A204.1 (cell line): Measurements from ENCODE around the gene SPAG5.
A peak's percentile ranks its signal among the peaks of the same experiment; 100 is the strongest.

Experiments used
- FAIRE-seq: peaks from 2 replicates; lab custom pipeline; 2012; peaks lifted over from hg19 to GRCh38; lab: Jason Lieb, UNC

SPAG5 gene, protein sequence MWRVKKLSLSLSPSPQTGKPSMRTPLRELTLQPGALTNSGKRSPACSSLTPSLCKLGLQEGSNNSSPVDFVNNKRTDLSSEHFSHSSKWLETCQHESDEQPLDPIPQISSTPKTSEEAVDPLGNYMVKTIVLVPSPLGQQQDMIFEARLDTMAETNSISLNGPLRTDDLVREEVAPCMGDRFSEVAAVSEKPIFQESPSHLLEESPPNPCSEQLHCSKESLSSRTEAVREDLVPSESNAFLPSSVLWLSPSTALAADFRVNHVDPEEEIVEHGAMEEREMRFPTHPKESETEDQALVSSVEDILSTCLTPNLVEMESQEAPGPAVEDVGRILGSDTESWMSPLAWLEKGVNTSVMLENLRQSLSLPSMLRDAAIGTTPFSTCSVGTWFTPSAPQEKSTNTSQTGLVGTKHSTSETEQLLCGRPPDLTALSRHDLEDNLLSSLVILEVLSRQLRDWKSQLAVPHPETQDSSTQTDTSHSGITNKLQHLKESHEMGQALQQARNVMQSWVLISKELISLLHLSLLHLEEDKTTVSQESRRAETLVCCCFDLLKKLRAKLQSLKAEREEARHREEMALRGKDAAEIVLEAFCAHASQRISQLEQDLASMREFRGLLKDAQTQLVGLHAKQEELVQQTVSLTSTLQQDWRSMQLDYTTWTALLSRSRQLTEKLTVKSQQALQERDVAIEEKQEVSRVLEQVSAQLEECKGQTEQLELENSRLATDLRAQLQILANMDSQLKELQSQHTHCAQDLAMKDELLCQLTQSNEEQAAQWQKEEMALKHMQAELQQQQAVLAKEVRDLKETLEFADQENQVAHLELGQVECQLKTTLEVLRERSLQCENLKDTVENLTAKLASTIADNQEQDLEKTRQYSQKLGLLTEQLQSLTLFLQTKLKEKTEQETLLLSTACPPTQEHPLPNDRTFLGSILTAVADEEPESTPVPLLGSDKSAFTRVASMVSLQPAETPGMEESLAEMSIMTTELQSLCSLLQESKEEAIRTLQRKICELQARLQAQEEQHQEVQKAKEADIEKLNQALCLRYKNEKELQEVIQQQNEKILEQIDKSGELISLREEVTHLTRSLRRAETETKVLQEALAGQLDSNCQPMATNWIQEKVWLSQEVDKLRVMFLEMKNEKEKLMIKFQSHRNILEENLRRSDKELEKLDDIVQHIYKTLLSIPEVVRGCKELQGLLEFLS

DNA sequence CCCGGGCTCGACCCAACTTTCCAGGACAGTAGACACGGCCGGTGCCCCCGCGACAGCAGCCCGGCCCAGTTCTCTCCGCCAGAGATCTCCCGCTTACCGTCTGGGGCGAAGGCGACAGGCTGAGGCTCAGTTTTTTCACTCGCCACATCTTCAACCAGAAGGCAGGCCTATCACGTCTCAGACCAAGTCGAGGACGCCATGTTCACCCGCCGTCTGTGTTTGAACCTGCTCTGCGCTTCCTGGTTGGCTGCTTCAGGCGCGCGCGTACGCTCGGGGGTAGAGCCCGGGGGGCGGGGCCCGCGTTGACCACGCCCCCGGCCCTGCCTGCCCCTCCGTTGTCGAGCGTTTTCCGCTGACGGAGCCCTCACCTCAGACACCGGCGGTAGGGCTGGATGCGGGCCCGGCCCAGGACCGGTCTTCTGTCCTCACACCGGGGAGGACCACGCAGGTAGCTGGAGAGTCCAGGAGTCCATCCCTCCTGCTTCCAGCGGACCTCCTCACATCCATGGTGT, at the start of gene SPAG5:
TSS of gene SPAG5 (minus strand) at position 227 of the 512 bp plus-strand sequence. CDS start at position 148, 79 bp downstream.
- FAIRE-seq: peak; percentile 11

DNA sequence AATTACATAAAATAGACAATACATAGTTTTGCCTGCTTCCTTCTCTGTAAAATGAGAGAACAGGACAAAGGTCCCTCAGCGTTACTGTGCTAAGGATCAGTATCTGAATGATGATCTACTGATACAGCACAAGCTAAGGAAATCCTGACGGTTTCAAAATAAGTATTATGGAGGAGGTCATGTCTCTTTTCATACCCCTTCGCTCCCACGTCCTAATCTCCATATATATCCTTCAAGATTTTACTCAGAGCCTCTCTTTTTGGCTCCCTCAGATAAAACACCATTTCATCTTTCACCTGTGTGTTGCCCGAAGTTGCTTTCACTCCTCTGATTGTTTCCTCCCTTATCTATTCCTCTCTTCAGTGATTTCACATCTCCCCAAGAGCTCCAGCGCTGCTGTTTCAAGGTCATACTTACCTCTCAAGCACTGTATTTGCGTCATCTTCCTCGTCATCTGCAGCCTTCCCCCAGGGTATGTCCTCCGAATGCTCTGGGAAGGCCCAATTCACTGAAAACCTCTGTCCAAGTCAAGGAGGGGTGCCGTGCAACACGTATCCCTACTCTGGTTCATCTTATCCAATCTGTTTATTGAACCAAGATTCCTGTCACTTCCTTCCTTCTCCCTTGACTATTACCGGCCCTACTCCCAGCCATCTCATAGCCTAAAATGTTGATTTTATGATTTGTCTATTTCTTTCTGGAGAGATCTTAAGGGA, 47.4 kb upstream of the SPAG5 start:
- no peak for FAIRE-seq

DNA sequence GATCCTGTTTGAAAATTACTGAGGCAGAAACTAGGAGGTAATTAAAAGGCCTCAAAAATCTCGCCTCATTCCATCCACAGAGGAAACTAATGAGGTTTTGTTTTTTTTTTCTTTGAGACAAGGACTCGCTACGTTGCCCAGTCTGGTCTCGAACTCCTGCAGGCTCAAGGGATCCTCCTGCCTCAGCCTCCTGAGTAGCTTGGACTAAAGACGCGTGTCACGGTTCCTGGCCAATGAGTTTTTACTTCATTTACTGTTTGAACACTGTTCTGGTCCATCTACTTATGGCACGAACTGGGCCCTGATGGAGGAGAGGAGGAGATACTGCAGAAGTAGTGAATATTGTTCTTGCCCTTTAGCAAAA, 46.7 kb upstream of the SPAG5 start:
- FAIRE-seq: no peak

DNA sequence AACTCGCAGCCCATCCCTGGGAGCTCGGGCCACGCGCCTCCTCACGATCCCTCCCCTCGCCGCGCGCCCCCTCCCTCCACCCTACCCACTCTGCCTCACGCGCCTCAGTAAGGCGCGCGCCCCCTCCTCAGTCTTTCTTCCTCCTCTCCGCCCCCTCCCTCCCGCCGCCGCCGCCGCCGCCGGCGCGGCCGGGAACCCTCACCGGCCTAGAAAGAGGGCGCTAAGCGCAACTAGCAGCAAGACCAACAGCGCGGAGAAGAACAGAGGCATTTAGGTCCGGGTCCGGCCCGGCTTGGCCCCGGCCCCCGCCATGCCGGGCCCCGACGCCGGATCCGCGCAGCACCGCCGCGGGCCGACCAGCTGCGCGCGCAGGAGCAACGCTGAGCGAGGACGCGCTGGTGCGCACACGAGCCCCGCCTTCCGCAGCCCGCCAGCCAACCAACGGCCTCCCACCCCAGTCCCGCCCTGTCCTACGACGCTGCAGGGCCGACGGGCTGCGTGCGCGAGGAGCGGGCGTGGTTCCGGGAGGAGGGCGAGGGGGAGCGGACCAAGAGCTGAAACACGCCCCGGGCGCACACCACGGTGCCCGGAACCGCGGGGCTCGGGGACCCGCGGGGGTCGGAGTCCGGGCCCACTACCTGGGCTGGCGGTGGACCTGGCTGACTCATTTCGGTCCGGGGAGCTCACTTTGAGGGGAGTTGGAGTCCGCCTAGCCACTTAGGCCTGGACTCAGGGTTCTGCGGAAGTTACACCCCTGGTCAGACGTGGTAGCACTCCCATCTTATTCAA, 46.2 kb upstream of the SPAG5 start, which contains the start of gene BLTP2:
TSS of gene BLTP2 (minus strand) at position 372 of the 789 bp plus-strand sequence. CDS start at position 270, 102 bp downstream.
- no peak for FAIRE-seq

DNA sequence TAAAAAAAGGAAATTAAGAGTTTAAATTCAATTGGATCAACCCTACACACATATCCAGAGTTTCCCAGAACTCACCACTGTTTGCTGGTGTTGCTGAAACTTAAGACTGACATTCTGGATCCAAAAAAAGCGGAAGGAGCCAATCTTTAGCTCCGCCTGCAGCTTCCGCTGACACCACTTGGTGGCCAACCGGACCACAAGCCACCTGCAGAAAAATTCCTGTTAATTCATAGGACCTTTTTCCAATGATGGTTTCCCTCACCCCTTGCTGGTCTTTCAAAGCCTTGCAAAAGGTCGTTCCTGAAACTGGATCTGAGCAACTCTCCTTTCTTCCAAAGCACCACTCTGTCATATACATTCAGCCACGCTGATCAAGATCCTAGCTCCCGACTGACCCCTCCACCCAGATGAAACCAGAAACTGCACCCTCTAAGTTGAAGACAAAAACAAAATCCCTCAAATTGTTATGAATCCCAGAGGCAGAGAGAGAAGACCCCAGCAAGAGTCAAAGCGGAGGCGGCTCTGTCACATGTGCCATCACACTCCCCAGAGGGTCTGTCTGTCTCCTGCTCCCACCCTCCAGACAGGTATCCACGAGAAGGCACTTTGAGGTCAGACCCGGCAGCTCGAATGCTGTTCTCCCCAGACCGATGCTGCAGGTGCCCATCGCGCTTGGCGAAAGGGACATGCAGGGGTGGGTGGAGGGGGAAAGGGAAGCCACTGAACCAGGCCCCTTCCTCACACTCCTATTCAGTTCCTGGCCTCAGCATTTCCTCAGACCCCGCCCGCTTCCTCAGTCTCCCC, 45.4 kb upstream of the SPAG5 start:
- no peak for FAIRE-seq

DNA sequence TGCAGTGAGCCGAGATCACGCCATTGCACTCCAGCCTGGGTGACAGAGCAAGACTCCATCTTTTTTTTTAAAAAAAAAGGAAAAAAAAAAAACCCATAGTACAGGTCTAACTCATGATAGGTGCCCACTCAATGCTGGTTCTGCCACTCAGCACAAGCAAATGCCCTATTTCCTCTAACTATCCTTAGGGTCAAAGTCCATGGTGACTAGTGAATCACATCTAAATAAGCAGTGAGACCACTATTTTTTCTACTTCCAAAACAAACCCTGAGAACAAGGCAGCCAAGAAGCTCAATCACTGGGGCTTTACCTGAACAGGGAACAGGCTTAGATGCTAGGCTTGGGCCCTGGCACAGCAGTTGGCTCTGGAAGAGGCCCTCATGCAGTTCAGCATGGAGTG, 42.8 kb upstream of the SPAG5 start:
- FAIRE-seq: no peak

DNA sequence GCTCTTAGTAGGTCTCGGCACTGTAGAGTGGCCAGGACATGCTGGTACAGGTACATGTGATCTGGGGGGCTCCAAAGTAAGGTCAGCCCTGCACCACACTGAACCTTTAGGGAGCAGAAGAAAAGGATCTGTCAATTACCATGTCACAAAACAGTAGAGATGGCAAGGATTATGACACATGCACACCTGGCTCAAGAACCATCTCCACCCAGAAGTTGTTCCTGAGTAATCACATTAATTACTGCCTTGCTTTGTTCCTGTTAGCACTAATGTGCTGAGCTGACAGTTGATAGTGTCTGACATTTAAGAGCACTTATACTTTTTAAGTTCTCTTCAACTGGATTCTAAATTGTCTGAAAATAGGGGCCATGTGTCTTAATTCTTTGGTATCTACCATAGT, 36.7 kb upstream of the SPAG5 start:
- no peak for FAIRE-seq

DNA sequence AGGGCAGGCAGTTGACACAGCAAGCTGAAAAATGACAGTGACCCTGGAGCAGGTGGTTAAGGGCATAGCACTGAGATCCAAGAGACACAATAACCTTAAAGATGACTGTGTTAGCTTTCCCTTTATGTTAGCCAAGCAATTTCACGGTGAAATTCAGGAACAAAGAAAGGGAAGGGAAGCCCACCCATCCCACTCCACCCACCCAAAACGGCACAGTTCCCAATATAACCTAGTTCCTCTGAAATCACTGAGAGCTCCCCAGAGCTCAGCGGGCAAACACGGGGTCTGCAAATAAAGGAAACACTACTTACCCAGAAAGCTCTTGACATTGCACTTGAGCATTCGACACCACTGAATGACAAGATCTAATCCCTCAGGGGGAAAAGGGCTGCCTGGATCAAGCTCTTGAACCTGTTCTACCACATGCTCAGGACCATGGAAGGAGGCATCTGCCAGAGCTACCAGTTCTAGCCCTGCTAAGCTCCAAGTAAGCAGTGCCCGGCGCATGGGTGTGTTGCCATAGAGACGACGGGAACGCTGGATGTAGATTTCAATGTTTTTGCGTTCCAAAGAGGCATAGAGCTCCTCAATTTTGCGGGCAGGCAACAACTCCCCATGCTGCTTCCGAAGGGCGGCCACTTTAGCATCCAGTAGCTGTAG, 35.5 kb upstream of the SPAG5 start:
- no peak for FAIRE-seq

DNA sequence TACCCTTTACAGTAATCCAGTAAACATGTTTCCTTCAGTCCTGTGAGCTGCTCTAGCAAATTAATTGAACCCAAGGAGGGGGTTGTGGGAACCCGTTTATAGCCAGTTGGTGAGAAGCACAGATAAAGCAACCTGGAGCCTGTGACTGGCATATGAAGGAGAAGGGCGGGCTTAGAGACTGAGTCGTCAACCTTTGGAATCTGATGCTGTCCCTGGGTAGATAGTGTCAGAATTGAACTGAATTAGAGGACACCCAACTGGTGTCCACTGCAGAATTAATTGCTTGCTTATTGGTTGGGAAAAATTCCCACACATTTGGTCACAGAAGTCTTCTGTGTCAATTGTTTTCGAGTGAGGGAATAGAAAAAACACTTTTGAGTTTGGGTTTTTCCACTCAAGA, 28.0 kb upstream of the SPAG5 start:
- FAIRE-seq: no peak

DNA sequence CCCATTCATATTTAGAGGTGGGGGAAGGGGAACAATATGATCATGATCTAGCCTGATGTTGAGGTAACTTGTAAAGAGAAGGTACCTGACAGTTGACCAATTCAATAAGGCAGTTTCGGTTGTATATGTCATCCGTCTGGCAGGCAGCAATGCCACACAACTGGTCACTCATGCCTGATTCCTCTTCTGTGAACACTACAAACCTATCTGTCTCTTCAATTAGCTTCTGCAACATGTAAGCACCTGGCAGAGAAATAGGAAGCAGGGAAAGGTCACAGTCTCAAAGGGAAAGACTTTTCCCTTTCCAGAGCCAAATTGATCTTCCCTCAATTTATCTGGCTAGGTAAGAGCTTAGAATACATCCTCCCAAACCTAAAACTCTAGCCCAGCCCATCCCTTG, 25.3 kb upstream of the SPAG5 start:
- FAIRE-seq: no peak

DNA sequence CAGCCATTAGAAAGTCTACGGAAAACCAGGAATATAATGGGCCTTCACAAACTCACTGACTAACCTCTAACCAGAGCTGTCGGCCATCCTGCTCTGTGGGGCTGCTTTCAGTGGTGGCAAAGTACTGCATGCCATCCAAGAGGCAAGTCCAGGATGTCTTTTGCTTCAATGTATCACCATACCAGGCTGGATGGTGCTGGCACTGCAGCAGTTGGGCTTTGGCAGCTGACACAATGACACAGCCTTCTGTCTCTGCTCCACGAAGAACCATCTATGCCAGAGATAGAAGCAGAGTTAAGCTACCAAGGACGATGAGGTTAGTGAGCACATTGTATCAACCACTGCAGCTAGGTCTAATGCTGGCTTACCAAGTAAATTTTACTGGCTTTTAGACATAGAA, 24.9 kb upstream of the SPAG5 start:
- FAIRE-seq: no peak

DNA sequence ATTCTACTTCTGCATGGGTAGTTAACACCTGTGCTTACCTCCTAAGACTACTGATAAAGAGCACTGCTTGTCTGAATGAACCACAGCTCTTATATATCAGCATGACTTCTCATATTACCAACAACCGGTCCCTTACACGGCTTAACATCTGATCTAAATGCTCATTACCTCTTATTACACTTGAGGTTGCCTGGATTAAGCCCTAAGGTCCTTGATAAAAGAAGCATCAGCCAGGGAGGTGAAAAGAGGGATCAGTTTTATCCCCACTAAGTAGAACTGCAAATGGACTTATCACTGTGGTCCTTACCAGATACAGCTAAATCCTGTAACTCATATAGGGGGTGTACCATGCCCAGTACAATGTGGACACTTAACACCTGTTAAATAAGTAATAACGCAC, 23.4 kb upstream of the SPAG5 start:
- FAIRE-seq: no peak

DNA sequence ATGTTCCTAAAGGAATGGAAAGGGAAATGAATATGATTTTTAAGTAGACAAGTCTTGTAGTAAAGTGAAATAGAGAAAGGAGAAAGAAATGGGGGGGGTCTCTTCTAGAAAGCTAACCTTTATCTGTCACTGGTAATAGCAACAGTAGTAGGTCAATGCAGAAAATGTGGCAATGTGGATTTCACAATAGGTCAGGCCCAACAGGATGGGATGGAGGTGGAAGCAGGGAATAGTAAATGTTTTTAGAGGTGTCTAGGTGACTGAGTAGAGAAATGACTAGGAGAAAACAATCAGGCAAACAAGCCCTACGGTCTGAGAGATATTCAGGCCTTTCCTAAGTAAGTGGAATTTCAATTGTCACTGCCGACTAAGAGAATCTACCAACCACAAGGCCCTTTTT, 21.2 kb upstream of the SPAG5 start:
- FAIRE-seq: no peak

DNA sequence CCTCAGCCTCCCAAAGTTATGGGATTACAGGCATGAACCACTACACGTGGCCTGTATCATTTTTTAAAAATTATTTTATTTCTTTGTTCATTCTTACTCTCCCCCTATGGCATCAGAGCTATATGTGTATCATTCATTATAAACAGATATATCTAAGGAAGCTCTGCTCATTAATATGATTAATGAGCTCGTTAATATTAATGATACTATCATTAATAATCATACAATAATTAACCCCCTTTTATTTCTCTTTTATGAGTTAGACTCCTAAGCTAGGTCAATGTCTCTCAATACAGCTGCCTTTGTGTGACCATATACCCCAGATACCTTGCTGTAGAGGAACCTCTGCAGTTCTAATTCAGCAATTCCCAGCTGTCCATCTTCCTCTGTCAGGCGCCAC, 19.6 kb upstream of the SPAG5 start:
- FAIRE-seq: no peak

DNA sequence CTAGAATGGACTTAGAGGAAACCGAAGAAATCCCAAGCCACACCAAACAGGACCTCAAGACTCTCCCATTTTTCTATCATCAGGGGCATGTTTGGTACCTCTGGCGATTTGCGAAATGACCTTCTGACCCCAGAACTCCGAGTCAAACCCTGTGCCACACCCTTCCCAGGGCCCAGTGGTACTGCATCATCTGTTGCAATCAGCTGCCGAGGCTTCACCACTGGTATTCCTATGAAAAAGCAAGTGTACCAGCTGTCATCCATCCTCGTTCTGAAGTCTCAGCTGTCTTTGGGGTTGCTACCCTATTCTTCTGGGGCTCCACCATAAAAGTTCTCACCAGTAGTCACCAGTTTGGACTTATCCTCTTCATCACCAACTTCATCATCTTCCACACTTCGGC, 17.5 kb upstream of the SPAG5 start:
- no peak for FAIRE-seq

DNA sequence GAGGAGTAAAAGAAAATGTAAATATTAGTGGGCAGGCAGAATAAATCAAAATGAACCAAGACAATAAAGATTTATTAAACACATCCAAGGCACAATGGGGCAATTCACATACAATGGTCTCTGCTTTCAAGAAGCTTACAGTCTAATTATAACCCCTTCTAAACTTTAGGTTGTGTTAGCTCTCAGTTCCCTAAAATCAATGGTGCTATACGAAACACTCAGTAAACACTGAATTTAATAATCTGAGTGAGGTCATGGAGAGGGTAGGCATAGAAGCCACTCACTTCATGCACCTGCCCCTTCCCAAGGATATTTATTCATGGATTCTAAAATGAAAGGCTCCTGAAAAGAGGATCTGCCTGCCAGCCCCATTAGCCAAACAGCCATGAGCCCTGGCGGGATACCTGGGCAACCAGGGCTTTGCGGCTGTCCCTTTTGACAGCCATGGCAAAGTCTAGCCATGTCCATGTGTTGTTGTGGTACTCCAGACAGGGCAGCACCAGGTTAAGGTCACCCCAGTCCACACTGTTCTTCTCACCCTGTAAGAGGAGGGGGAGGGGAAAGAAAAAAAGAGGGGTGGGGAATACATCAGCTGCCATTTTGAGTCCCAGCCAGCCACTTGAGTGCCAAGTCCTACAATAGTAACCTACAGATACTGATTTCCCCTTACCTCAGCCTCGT, 16.6 kb upstream of the SPAG5 start:
- FAIRE-seq: no peak

DNA sequence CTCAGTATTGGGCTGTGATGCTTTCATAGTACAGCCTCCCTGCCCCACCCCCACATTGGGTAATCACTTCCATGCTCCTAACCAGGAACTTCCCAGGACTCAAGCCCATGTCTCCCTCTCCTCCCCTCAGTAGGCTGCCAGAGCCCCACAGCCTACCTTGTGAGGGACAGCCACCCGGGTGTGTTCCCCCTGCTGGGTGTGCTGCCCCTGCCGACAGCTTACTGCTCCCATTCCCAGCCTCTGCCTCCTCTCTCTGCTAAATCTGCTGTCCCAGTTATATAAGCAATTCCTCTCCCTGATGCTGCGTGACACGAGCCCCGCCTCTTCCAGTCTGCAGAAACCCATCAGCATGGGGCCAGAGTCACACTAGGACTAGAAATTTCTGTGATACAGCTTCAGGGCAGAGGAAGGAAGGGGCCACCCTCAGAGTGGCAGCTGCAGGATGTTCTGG, 15.1 kb upstream of the SPAG5 start, which contains the start of gene RSKR:
TSS of gene RSKR (minus strand) at position 255 of the 451 bp plus-strand sequence. CDS start at position 231, 24 bp downstream.
- no peak for FAIRE-seq

DNA sequence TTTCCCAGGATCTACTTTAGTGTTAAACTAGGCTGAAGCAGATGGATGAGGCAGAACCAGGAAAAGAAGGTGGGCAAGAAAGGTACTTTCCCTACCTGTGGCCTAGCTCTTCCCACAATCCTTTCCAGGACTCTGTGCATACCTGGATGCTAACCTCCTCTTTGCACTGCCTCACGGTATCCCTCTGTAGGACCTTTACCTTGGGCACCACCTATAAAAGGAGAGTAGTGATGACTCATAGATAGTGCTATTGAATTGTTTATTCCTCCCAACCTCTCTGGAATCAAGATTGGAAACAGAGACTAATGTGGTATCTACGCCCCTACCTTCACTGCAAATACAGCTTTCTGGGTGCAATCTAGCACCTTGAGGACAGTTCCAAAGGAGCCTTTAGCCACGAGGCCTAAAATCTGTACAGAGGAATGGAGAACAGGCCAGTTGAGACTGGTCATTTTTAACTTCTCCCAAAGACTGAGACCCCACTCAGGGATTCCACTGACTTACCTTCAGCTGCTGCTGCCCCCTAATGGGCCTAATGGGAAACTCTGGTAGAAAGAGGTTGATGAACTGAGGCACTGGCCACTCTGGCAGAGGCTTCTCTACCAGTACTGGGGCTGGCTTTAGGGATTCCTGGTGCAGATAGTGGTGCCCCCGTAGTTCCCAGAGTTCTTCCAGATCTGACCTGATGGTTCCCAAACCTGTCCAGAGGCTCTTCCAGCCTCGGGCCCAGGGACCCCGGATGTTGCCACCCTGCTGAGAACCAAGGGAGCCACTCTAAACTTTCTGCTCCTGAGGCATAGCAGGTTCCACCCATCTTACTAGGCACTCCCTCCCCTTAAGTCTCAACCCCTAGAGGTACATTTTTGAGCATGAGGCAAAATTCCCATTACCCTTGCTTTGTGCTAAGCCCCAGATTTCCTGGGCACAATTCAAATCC, 14.4 kb upstream of the SPAG5 start:
- FAIRE-seq: no peak
